Neural cell (in vitro differentiated cells): ENCODE measurements around the gene TUSC7. TPM values are rescaled to one million over a fixed set of nuclear protein-coding genes. Genes with fewer than 3 reads are reported as not detected.

ENCODE experiments used
- H2AFZ ChIP-seq: fragments of 200-600, 300-800 bp; sonication (generic), shearing (Covaris generic); 2 replicates; pipeline ENCODE4 v1.6.0; 2014; ENCODE audit warnings: low read depth, mild to moderate bottlenecking, antibody characterized with exemption, low read length, moderate library complexity
- H3F3A ChIP-seq: fragments of 200-600 bp; shearing (Covaris generic); 2 replicates; pipeline ENCODE4 v1.6.1; 2016; ENCODE audit warnings: mild to moderate bottlenecking, moderate library complexity, mixed read lengths, antibody characterized with exemption, low read length; ENCODE audit not compliant: insufficient read depth, poor library complexity, severe bottlenecking
- H3K27ac ChIP-seq: fragments of 200-600, 300-800 bp; sonication (generic), shearing (Covaris generic); 2 replicates; pipeline ENCODE4 v1.5.1; 2014; ENCODE audit warnings: mild to moderate bottlenecking, low read length, moderate library complexity
- H3K27me3 ChIP-seq: fragments of 300-800, 200-600 bp; sonication (generic), shearing (Covaris generic); 2 replicates; pipeline ENCODE4 v1.6.0; 2014; ENCODE audit warnings: mild to moderate bottlenecking, low read depth, low read length, moderate library complexity; ENCODE audit not compliant: insufficient read depth
- H3K36me3 ChIP-seq: fragments of 300-800, 200-600 bp; sonication (generic), shearing (Covaris generic); 2 replicates; pipeline ENCODE4 v1.5.1; 2014; ENCODE audit warnings: mild to moderate bottlenecking, antibody characterized with exemption, low read length, moderate library complexity; ENCODE audit not compliant: insufficient read depth
- H3K4me2 ChIP-seq: fragments of 300-800, 200-600 bp; sonication (generic), shearing (Covaris generic); 2 replicates; pipeline ENCODE4 v1.6.0; 2014; ENCODE audit warnings: mild to moderate bottlenecking, low read length
- H3K4me3 ChIP-seq: fragments of 300-800, 200-600 bp; sonication (generic), shearing (Covaris generic); 2 replicates; pipeline ENCODE4 v1.5.1; 2014; ENCODE audit warnings: mild to moderate bottlenecking, low read length, moderate library complexity
- H3K79me2 ChIP-seq: fragments of 200-600 bp; shearing (Covaris generic); replicated peaks from 2 replicates; pipeline ENCODE4 v1.6.0; 2014; ENCODE audit warnings: mild to moderate bottlenecking, low read length, moderate library complexity; ENCODE audit not compliant: insufficient read depth
- H3K9ac ChIP-seq: fragments of 300-800, 200-600 bp; sonication (generic), shearing (Covaris generic); 2 replicates; pipeline ENCODE4 v1.6.1; 2016; ENCODE audit warnings: mild to moderate bottlenecking, low read length, mixed read lengths
- H3K9me2 ChIP-seq: fragments of 200-600 bp; shearing (Covaris generic); 2 replicates; pipeline ENCODE4 v1.6.1; 2016; ENCODE audit warnings: mild to moderate bottlenecking, low read length, mixed read lengths; ENCODE audit not compliant: insufficient read depth
- H3K9me3 ChIP-seq: fragments of 200-600, 300-800 bp; sonication (generic), shearing (Covaris generic); 2 replicates; pipeline ENCODE4 v1.6.1; 2016; ENCODE audit warnings: mild to moderate bottlenecking, mixed run types, low read length, moderate library complexity, mixed read lengths
- H4K20me1 ChIP-seq: fragments of 200-600 bp; shearing (Covaris generic); 2 replicates; pipeline ENCODE4 v1.6.1; 2016; ENCODE audit warnings: mild to moderate bottlenecking, mixed run types; ENCODE audit not compliant: insufficient read depth
- EP300 ChIP-seq: fragments of 450-650 bp; conservative IDR thresholded peaks from 2 replicates; pipeline ENCODE4 v1.6.1; 2014; ENCODE audit warnings: antibody characterized with exemption, mild to moderate bottlenecking, moderate library complexity; ENCODE audit not compliant: poor library complexity, severe bottlenecking
- EZH2 ChIP-seq: fragments of 200-600, 300-800 bp; shearing (Covaris generic), sonication (generic); IDR thresholded peaks from 2 replicates; pipeline ENCODE4 v1.6.1; 2014; ENCODE audit warnings: antibody characterized with exemption, low read length, borderline replicate concordance, mild to moderate bottlenecking; ENCODE audit not compliant: insufficient read depth, poor library complexity, severe bottlenecking
- MXI1 ChIP-seq: fragments of 450-650 bp; conservative IDR thresholded peaks from 2 replicates; pipeline ENCODE4 v1.6.1; 2014; ENCODE audit warnings: antibody characterized with exemption, mild to moderate bottlenecking; ENCODE audit not compliant: poor library complexity, severe bottlenecking
- POLR2AphosphoS5 ChIP-seq: IDR thresholded peaks from 2 replicates; pipeline ENCODE4 v1.6.1; 2012
- RAD21 ChIP-seq: fragments of 450-650 bp; conservative IDR thresholded peaks from 2 replicates; pipeline ENCODE4 v1.6.1; 2014; ENCODE audit warnings: antibody characterized with exemption, mild to moderate bottlenecking, moderate library complexity
- REST ChIP-seq: IDR thresholded peaks from 2 replicates; pipeline ENCODE4 v1.6.1; 2012; ENCODE audit warnings: borderline replicate concordance
- SMC3 ChIP-seq: fragments of 450-650 bp; conservative IDR thresholded peaks from 2 replicates; pipeline ENCODE4 v1.6.1; 2014; ENCODE audit warnings: antibody characterized with exemption, mild to moderate bottlenecking, moderate library complexity; ENCODE audit not compliant: poor library complexity
- TAF1 ChIP-seq: IDR thresholded peaks from 2 replicates; pipeline ENCODE4 v1.6.1; 2012; ENCODE audit warnings: low read depth
- polyA plus RNA-seq: library from polyadenylated mRNA; depleted of rRNA; stranded (reverse); fragments of >200 nt; gene quantifications from 2 replicates; pipeline ENCODE4 v1.2.3, GENCODE V29; 2014
- TF ChIP-seq, protein P1 (sequence below): fragments of 450-650 bp; IDR thresholded peaks from 2 replicates; pipeline ENCODE4 v1.5.1; 2014; ENCODE audit warnings: antibody characterized with exemption, mild to moderate bottlenecking, moderate library complexity; ENCODE audit not compliant: poor library complexity, severe bottlenecking

The TUSC7 gene
- polyA plus RNA-seq, 1 donor from 2014 or later, result not detected

- Histone ChIP-seq H3K79me2 (no peaks in the 10 kb centered on the region), H3K27ac (no peak overlapping the region), H2AFZ (no peak overlapping the region), H3K9me2 (no peaks in the 10 kb centered on the region), H3K9me3 (no peaks in the 10 kb centered on the region), H3K4me3 (no peak overlapping the region), H4K20me1 (no peaks in the 10 kb centered on the region), H3K4me2 (no peak overlapping the region), H3F3A (no peaks in the 10 kb centered on the region), H3K27me3 (no peaks in the 10 kb centered on the region), H3K9ac (no peak overlapping the region), H3K36me3 (no peaks in the 10 kb centered on the region)
- TF ChIP-seq EP300 (no peak), TAF1 (no peak), EZH2 (no peak), RAD21 (no peak), MXI1 (no peak), REST (no peak), POLR2AphosphoS5 (no peak), SMC3 (no peak)
- TF ChIP-seq, protein P1, sequence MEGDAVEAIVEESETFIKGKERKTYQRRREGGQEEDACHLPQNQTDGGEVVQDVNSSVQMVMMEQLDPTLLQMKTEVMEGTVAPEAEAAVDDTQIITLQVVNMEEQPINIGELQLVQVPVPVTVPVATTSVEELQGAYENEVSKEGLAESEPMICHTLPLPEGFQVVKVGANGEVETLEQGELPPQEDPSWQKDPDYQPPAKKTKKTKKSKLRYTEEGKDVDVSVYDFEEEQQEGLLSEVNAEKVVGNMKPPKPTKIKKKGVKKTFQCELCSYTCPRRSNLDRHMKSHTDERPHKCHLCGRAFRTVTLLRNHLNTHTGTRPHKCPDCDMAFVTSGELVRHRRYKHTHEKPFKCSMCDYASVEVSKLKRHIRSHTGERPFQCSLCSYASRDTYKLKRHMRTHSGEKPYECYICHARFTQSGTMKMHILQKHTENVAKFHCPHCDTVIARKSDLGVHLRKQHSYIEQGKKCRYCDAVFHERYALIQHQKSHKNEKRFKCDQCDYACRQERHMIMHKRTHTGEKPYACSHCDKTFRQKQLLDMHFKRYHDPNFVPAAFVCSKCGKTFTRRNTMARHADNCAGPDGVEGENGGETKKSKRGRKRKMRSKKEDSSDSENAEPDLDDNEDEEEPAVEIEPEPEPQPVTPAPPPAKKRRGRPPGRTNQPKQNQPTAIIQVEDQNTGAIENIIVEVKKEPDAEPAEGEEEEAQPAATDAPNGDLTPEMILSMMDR, result no peak
Measured at GRCh38 chr3:116671151-116671550, 38.4 kb upstream of the TUSC7 start.

- no peak overlapping the region for H2AFZ ChIP-seq
- H3K9me3 ChIP-seq, result no peaks in the 10 kb centered on the region
- H3F3A ChIP-seq, result no peaks in the 10 kb centered on the region
- H3K79me2 ChIP-seq, result no peaks in the 10 kb centered on the region
- H3K27me3 ChIP-seq, result no peaks in the 10 kb centered on the region
- H3K4me2 ChIP-seq, result no peak overlapping the region
- TF ChIP-seq TAF1, result no peak
- no peak for TF ChIP-seq EZH2
- no peak for TF ChIP-seq REST
- TF ChIP-seq, protein P1, result no peak
- no peak overlapping the region for H3K27ac ChIP-seq
- H3K4me3 ChIP-seq, result no peak overlapping the region
- H3K9ac ChIP-seq, result no peak overlapping the region
- no peaks in the 10 kb centered on the region for H3K9me2 ChIP-seq
- no peaks in the 10 kb centered on the region for H4K20me1 ChIP-seq
- H3K36me3 ChIP-seq, result no peaks in the 10 kb centered on the region
Measured at GRCh38 chr3:116678853-116679252, 30.7 kb upstream of the TUSC7 start.
